ENCODE data around the gene MVB12B.

The MVB12B gene

GRCh38 chr9:126506361-126507317 is 180.0 kb downstream of the MVB12B start:
- DNase-seq (ENCODE audit: low read depth) = no peak

DNA sequence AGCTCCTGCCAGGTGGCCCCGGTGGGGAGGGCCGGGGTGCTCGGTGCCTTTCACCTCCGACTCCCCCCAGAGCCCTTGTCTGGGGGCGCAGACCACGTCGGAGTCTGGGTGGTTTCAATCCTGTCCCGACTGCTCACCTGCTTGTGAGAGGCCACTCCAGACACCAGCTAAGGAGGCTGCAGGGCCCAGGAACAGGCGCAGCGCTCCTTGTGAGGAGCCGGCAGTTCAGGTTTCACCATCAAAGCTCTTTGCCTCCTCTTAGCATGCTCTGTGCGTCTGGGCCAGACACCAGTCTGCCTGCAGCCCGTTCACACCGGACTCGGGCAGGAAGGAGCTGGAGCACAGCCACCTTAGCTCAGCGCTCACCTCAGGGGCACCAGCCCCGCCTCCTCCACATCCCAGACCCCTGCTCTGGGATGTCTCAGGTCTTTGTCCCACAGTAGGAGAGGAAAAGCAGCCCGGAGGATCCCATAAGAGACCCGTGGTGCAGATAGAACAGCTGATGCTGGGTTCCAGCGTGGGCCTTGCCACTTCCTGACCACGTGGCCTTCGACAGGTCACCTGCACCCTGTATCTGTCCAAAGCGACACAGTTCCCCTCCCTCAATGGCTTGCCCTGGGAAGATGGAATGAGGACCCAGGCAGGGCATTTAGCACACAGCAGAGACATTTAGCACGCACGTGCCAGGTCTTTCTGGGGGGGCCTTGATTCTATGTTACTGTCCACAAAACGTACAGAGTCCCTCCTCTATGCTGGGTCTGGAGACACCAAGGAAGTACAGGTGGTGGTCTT is 180.9 kb downstream of the MVB12B start:
- DNase-seq (ENCODE audit: low read depth) = no peak

DNA sequence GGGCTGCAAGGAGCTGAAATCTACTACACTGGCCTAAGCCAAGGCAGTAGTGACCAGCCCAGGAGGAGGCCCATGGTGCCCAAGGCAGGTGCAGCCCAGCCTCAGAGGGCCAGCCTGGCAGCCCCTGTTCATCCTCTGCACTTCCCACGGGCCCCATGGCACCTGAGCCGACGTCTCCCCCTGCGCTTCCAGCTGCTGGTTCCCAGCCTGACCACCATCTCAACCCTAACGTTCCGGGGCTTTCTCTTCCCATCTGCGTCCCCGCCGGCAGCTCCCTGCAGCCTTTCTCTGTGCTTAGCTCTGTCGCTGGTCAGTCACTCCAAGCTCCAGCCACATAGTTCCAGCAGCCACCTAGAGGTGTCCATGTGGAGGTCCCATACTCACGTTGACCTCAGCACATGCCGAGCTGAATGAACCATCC is 181.6 kb downstream of the MVB12B start:
- no peak for DNase-seq (ENCODE audit: low read depth)

DNA sequence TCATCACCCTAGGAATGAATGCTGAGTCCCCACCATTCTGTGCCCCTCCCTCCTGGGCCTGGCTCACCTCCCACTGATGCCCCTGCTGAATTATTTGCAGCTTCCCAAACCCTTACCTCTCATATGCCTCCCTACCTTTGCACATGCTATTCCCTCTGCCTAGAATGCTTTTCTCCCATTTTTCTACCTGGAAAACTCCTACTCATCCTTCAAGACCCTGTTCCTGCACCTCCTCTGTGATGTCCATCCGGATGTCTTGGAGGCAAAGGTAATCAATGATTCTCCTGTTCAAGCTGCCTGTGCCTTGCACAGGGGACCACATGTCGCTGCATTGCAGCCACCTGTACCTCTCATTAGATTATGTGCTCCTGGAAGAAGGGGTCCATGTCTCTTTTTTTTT is 182.3 kb downstream of the MVB12B start:
- no peak for DNase-seq (ENCODE audit: low read depth)

DNA sequence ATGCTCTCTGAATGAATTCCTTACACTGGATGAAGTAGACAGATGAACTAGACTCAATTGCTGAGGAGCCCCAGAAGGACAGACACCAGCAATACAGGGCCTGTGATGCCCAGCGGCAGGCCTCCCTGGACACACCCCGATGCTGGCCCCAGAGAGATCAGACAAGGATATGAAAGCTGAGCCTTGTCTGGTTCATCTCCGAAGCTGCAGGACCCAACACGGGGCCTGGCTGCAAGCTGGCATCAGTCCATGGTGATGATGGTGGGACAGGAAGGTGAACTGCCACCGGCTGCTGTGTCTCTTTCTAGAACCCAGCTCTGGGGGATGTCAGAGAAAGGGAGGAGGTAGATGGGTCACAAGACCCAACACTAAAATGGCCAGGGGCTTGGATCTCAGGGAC is 183.1 kb downstream of the MVB12B start:
- DNase-seq (ENCODE audit: low read depth) = no peak

GRCh38 chr9:126510564-126510963 is 183.9 kb downstream of the MVB12B start:
- DNase-seq (ENCODE audit: low read depth) = no peak

- no peak for DNase-seq (ENCODE audit: low read depth)
Measured at GRCh38 chr9:126511411-126511810, 184.8 kb downstream of the MVB12B start.

DNA sequence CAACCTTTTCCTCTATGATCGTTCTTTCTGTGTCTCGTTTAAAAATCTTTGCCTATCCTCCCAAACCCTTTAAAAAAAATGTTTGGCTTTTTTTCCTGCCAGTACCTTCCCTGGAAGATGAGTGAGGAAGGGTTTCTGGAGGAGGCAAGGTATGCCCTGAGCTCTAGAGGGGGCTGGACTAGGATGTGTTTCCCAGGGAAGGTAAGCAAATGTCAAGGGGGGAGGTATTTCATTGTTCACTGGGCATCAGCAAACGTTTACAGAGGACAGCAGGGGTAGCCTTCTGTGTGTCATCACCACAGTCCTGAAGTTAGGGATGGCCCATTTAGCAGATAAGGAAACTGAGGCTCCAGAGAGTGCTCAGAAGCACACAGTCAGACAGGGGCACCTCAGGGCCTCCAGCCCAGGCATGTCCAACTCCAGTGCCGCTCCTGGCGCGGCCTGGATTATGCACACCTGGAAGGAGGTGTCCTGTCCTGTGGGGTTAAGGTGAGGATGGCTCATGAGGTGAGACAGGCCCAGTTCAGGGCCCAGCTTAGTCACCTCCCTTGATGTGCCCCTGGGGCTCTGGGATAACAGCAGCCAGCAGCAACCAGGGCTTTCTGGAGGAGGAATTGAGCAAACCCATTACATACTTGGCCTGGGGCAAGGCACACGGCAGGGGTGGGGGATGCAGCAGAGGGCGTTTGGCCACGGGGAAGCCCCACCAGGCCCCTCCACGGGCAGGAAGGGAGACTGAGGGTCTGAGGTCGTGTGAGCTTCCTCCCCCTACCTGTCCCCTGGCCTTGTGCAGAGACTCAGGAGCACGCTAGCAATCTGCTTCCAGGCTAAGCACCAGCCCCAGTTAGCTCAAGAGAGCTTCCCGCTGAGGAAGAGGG is 186.8 kb downstream of the MVB12B start:
- no peak for DNase-seq (ENCODE audit: low read depth)

- DNase-seq (ENCODE audit: low read depth) = peak; percentile 43
Measured at GRCh38 chr9:126514037-126514821, 187.6 kb downstream of the MVB12B start.

GRCh38 chr9:126515001-126515872 is 188.6 kb downstream of the MVB12B start:
- no peak for DNase-seq (ENCODE audit: low read depth)

GRCh38 chr9:126515873-126516505 is 189.4 kb downstream of the MVB12B start:
- DNase-seq (ENCODE audit: low read depth) = no peak

GRCh38 chr9:126516561-126516935 is 189.9 kb downstream of the MVB12B start:
- DNase-seq (ENCODE audit: low read depth) = no peak

DNA sequence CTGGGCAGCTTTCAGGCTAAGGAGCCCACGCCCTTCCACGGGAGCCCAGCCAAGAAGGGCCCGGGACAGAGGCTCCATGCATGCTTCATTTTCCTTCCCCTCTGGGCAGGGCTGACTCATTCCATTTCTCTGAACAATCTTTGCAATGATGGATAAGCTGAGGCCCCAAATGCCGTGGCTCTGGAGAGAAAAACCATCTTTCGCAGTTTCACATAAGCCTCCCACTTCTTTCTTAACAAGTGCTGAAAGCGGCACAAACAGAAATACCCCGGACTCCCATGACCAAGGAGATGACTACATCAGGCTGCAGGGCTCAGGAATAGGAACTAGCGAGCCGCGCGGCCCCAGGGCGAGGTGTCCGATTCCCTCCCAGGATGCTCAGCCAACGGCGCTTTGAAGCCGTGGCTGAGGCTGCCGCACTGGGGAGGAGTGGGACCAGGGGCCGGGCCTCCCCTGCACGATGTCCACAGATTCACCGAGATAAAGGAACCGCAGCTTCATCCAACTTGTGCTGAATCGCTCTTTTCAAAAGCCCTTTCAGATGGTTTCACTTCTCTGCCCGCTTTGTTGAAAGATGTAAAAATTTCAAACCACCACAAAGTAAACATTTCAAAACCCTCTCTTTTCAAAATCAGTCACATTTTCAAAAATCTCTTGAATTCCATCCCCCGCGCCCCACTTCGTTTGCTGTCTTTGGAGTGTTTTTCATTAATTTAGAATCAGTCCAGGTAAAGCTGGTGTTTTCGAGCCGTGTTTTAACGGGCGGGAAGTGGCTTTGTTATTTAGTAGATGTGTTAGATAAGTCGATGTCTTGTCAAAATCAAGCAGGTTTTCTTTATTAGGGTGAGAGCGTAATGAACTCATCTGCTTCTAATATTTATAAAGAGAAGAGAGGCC is 190.6 kb downstream of the MVB12B start:
- peak; percentile 11 for DNase-seq (ENCODE audit: low read depth)

DNA sequence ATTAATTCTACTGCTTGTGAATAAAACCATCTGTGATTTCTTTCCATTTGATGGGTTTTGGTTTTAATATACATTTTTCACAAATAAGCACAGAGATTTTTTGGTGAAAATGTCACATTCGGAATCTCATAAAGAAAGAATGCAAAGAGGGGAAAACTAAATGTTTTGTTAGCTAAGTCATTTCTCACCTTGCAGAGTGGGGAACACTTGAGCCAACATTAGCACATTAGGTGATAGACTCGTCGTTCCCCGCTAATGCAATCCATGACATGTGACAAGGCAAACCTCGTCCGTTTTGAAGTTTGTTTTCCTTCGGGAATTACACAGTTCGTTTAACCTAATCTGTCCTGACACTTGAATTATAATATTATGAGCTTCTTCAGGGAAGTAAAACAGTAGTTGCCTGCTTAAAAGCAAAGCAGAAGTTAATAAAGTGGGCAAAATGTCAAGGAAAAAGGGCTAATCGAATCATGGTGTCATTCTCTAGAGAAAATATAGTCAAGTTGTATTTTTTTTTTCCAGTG is 191.3 kb downstream of the MVB12B start:
- no peak for DNase-seq (ENCODE audit: low read depth)

DNA sequence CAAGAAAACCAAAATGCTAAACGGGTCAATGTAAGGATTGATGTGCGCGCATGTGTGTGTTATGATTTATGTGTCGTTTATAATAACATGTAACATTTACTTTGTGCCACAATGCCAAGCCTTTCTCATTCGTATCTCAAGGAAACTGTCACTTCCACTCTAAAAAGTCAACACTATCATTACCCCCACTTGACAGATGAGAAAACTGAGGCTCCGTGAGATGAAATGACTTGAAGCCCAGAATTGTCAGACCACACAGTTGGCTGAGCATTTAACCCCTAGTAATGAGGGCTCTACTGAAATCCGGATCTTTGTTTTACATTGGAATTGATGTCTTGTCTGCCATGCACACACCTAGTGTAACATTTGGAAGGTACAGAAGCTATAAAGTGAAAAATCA is 192.1 kb downstream of the MVB12B start:
- no peak for DNase-seq (ENCODE audit: low read depth)

DNA sequence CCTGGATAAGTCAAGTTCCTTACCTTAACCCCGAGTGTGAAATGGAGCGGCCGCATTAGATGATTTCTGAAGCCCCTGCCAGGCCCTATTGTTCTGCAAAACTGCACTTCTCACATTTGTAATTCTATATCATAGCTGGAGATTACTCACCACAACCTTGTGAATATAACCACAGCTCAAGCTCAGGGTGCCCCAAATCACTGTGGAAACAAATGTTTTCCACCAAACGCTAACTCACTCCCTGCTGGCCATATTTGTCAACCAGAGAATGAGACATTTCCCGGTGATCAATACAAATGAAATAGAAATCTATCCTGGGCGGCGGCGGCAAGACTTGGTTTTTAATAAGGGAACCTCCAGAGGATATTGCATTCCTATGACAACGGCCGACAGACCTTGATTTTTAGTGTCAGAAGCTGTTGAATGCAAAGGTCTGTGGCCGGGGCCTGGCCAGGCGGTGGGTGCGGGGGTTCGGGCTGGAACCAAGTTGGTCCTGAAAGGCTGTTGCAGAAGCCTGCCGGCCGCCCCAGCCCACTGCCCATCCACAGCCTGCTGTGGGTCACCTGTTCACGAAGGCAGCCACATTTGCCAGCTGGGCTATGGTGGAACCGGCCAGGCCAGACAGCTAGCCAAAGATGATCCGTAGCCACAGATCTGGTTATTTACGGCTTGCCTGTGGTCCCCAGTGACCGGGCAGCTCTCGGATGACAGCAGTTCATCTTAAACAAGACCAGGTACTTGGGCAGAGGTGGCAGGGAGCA is 193.2 kb downstream of the MVB12B start:
- DNase-seq (ENCODE audit: low read depth) = no peak

GRCh38 chr9:126520453-126520852 is 193.8 kb downstream of the MVB12B start:
- DNase-seq (ENCODE audit: low read depth) = no peak

DNA sequence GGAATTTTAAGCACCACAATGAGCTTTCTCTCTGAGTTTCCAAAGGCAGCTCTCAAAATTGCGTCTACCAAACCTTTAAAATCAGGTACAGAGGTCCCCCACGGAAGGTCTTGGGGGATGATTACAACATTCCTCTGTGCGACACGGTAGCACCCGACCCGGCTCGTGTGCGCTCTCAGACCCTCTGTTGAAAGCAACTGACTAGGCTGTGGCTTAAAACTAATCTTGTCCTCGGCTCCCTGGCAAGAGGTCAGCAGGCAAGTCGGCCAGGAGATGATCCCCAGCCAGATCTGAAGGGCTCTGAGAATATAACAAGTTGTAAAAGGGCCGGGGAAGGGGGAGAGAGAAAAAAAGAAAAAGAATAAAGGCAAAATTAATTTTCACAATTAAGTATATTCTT is 194.5 kb downstream of the MVB12B start:
- DNase-seq (ENCODE audit: low read depth) = no peak

Data from stimulated activated CD8-positive, alpha-beta memory T cell treated with anti-CD3 and anti-CD28 coated beads, Interleukin-12 subunit alpha, Interleukin-12 subunit beta, amount 100 ng/mL, for 4 hours (primary cell).